H1 (cell line): Measurements from ENCODE around the gene ACVR2B. TPM values are rescaled to one million over a fixed set of nuclear protein-coding genes. Genes with fewer than 3 reads are reported as not detected.

Source experiments
- BCL11A ChIP-seq, 2 experiments: IDR thresholded peaks; one replicate each; pipeline ENCODE4 v1.6.1; 2011; ENCODE audit warnings: low read depth in 2 of 2, low read length in 2 of 2, mild to moderate bottlenecking in 2 of 2
- CBX8 ChIP-seq: fragments of 300-800, 300-1000 bp; sonication (generic); IDR thresholded peaks from 2 replicates; pipeline ENCODE4 v1.7.1; 2016; ENCODE audit warnings: low read depth, low read length, borderline replicate concordance
- CREB1 ChIP-seq: IDR thresholded peaks from 2 replicates; pipeline ENCODE4 v1.6.1; 2012; ENCODE audit warnings: inconsistent platforms
- CTBP2 ChIP-seq: IDR thresholded peaks from 2 replicates; pipeline ENCODE4 v1.7.0; 2011; ENCODE audit warnings: borderline replicate concordance, mild to moderate bottlenecking, moderate library complexity, mixed read lengths, low read length; ENCODE audit not compliant: insufficient read depth, insufficient read length
- EGR1 ChIP-seq: IDR thresholded peaks from 2 replicates; pipeline ENCODE4 v1.6.1; 2011; ENCODE audit warnings: low read depth, low read length, borderline replicate concordance
- MAFK ChIP-seq: IDR thresholded peaks from 2 replicates; pipeline ENCODE4 v1.6.1; 2012; ENCODE audit warnings: low read depth, mild to moderate bottlenecking, improper control_type of control experiment, low read length
- POLR2A ChIP-seq, 2 experiments: IDR thresholded peaks; 1 replicate in 1 of 2; 2 replicates in 1 of 2; pipeline ENCODE4 v1.6.1; 2011; ENCODE audit warnings: low read depth in 2 of 2, low read length in 2 of 2, mild to moderate bottlenecking in 2 of 2; ENCODE audit errors: control extremely low read depth in 1 of 2
- RAD21 ChIP-seq, 2 experiments: IDR thresholded peaks in 1 of 2; conservative IDR thresholded peaks in 1 of 2; 2 replicates each; pipeline ENCODE4 v1.6.1; 2011; ENCODE audit warnings: low read depth in 2 of 2, low read length in 2 of 2, improper control_type of control experiment in 1 of 2, inconsistent platforms in 1 of 2, mild to moderate bottlenecking in 1 of 2, moderate library complexity in 1 of 2
- RBBP5 ChIP-seq: IDR thresholded peaks from 2 replicates; pipeline ENCODE4 v1.7.1; 2012; ENCODE audit warnings: low read depth, mild to moderate bottlenecking, inconsistent platforms, low read length, moderate library complexity, borderline replicate concordance
- RXRA ChIP-seq: IDR thresholded peaks from 2 replicates; pipeline ENCODE4 v1.6.1; 2011; ENCODE audit warnings: low read depth, mild to moderate bottlenecking, low read length, moderate library complexity; ENCODE audit not compliant: insufficient read depth
- SAP30 ChIP-seq: fragments of 300-600 bp; sonication (generic); IDR thresholded peaks from 2 replicates; pipeline ENCODE4 v1.7.1; 2012; ENCODE audit warnings: low read length, moderate library complexity, mild to moderate bottlenecking, inconsistent platforms; ENCODE audit not compliant: insufficient read depth, insufficient replicate concordance
- SIRT6 ChIP-seq: IDR thresholded peaks from one replicate; pipeline ENCODE4 v1.7.1; 2012; ENCODE audit warnings: low read length, inconsistent platforms
- SIX5 ChIP-seq: IDR thresholded peaks from 2 replicates; pipeline ENCODE4 v1.6.1; 2011; ENCODE audit warnings: mild to moderate bottlenecking, low read depth, low read length
- SP1 ChIP-seq: IDR thresholded peaks from 2 replicates; pipeline ENCODE4 v1.6.1; 2011; ENCODE audit warnings: low read depth, low read length
- SP2 ChIP-seq: IDR thresholded peaks from 2 replicates; pipeline ENCODE4 v1.6.1; 2012; ENCODE audit warnings: mild to moderate bottlenecking, low read length, inconsistent platforms
- SRF ChIP-seq: IDR thresholded peaks from 2 replicates; pipeline ENCODE4 v1.6.1; 2011; ENCODE audit warnings: mild to moderate bottlenecking, low read depth, low read length, moderate library complexity
- YY1 ChIP-seq: IDR thresholded peaks from 2 replicates; pipeline ENCODE4 v1.6.1; 2011; ENCODE audit warnings: low read depth, mild to moderate bottlenecking, low read length
- ZNF274 ChIP-seq: IDR thresholded peaks from 2 replicates; pipeline ENCODE4 v1.7.0; 2012; ENCODE audit warnings: low read length, borderline replicate concordance; ENCODE audit errors: extremely low read depth
- polyA plus RNA-seq, 7 experiments: library from polyadenylated mRNA; depleted of rRNA in 3 of 7; stranded (reverse) in 5 of 7; unstranded in 2 of 7; fragments of >200 nt in 5 of 7; fragments of 200-250 nt in 2 of 7; gene quantifications; 1 replicate in 5 of 7; 2 replicates in 1 of 7; 4 replicates in 1 of 7; pipeline versions ENCODE4 v1.2.1 to v1.2.3, GENCODE V29; 2011 to 2013; ENCODE audit warnings: missing spikeins in 2 of 7, mixed read lengths in 2 of 7
- total RNA-seq: library from RNA; stranded (reverse); fragmentation: NEBNext Ultra II Directional; extraction: Animal tissue kit (Norgen Biotek cat#: 25700); gene quantifications from 2 replicates; pipeline ENCODE4 v1.2.1, GENCODE V29; 2021
- TF ChIP-seq, protein P1 (sequence below), 3 experiments: IDR thresholded peaks; 1 replicate in 2 of 3; 2 replicates in 1 of 3; pipeline versions ENCODE4 v1.5.1 to v1.6.1; 2011; ENCODE audit warnings: low read length in 3 of 3, mild to moderate bottlenecking in 3 of 3, inconsistent platforms in 2 of 3, low read depth in 1 of 3, moderate library complexity in 1 of 3; ENCODE audit not compliant: insufficient read depth in 1 of 3; ENCODE audit errors: control extremely low read depth in 1 of 3
- TF ChIP-seq, protein P2 (sequence below): IDR thresholded peaks from 2 replicates; pipeline ENCODE4 v1.6.1; 2012; ENCODE audit warnings: inconsistent platforms

The ACVR2B gene
- total and polyA plus RNA-seq, 2 of the 8 experiments (the other 6 are each of a cell fraction or from before 2014, with no cell fraction given): 24.7 to 109 TPM

DNA sequence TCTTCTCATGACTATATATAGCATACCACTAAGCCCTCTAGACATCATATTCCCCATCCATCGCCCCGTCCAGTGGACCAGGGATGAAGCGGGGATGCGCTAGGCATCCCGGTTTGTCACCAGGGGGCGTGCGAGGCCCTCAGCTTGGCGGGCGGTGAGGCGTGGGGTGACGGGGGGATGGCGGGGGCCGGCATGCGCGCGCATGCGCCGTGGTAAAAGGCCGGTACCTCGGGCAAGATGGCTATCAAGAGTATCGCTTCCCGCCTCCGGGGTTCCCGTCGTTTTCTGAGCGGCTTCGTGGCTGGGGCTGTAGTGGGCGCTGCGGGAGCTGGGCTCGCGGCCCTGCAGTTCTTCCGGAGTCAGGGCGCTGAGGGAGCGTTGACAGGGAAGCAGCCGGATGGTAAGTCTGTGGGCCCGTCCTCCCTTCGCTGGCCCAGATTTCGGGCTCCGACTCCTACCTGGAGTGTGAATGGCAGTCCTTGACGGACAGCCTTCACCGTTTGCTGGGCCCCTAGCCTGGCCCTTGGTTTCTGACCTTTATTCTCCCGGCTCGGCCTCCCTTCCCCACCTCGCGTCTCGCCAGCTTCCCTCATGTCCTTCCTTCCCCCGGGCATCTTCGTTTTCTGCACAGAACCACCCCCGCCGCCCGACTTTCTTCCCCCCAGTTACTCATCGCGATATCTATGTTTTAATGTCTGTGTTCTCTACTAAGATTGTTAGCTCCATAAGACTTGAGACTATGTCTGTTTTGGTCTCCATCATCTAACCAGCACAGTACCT, 42.6 kb downstream of the ACVR2B start, which contains the start of gene EXOG (continued):
- TF ChIP-seq SP1: no peak
- TF ChIP-seq EGR1: no peak
- TF ChIP-seq SIRT6: no peak
- TF ChIP-seq POLR2A (IDR thresholded peaks at IDR 0.05; ENCODE audit: control extremely low read depth in 1 of 2, low read depth in 2 of 2, low read length in 2 of 2): peak; percentile 72 to 88
- no peak for TF ChIP-seq CTBP2
- TF ChIP-seq CBX8: no peak
- TF ChIP-seq, protein P1, sequence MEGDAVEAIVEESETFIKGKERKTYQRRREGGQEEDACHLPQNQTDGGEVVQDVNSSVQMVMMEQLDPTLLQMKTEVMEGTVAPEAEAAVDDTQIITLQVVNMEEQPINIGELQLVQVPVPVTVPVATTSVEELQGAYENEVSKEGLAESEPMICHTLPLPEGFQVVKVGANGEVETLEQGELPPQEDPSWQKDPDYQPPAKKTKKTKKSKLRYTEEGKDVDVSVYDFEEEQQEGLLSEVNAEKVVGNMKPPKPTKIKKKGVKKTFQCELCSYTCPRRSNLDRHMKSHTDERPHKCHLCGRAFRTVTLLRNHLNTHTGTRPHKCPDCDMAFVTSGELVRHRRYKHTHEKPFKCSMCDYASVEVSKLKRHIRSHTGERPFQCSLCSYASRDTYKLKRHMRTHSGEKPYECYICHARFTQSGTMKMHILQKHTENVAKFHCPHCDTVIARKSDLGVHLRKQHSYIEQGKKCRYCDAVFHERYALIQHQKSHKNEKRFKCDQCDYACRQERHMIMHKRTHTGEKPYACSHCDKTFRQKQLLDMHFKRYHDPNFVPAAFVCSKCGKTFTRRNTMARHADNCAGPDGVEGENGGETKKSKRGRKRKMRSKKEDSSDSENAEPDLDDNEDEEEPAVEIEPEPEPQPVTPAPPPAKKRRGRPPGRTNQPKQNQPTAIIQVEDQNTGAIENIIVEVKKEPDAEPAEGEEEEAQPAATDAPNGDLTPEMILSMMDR (IDR thresholded peaks at IDR 0.05; ENCODE audit: control extremely low read depth in 1 of 3, insufficient read depth in 1 of 3, low read depth in 1 of 3, low read length in 3 of 3): peak; percentile 75 to 96 (median 84)
- TF ChIP-seq RXRA: no peak
- TF ChIP-seq SRF: no peak
- TF ChIP-seq RBBP5: peak; percentile 48; the same call in 1 of the 2 replicates
- no peak for TF ChIP-seq SP2
- TF ChIP-seq, protein P2, sequence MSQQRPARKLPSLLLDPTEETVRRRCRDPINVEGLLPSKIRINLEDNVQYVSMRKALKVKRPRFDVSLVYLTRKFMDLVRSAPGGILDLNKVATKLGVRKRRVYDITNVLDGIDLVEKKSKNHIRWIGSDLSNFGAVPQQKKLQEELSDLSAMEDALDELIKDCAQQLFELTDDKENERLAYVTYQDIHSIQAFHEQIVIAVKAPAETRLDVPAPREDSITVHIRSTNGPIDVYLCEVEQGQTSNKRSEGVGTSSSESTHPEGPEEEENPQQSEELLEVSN: peak; percentile 88
- no peak for TF ChIP-seq BCL11A (IDR thresholded peaks at IDR 0.05; ENCODE audit: low read depth in 2 of 2, low read length in 2 of 2)
- no peak for TF ChIP-seq MAFK
- TF ChIP-seq SIX5: no peak
- TF ChIP-seq ZNF274: no peak
- TF ChIP-seq RAD21 (IDR thresholded peaks at IDR 0.05 in 1 of 2, conservative IDR thresholded peaks at IDR 0.05 in 1 of 2; ENCODE audit: low read depth in 2 of 2, low read length in 2 of 2): peak; percentile 56 to 77; a peak in 3 of 4 replicates
- TF ChIP-seq CREB1: peak; percentile 69
- TF ChIP-seq YY1: peak; percentile 72
- TF ChIP-seq SAP30: no peak
